GM12801 (cell line): ENCODE data around the gene CPVL.

ENCODE experiments used
- CTCF ChIP-seq: IDR thresholded peaks from one replicate; pipeline ENCODE4 v1.5.1; 2011; ENCODE audit warnings: control low read depth; ENCODE audit not compliant: insufficient read length; ENCODE audit errors: extremely low read depth

Gene CPVL

DNA sequence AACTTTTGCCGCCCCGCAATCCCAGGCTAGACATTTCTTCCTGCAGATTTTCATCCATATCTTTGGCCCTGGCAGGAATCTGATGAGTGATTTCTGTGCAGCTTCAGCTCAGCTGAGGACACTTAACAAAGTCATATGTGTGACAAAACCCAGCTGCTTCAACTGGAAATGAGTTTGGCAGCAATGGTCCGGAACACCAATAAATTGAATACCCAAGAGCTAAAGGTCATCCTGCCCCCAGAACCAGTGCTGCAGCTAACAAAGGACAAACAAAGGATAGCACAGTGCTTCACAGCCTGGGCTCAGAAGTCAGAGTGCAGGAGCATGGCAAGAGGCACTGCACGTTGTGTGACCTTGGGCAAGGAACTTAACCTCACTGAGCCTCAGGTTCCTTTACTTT, 148.2 kb downstream of the CPVL start:
- no peak for TF ChIP-seq CTCF

- TF ChIP-seq CTCF = no peak
Observed at GRCh38 chr7:28996836-28997235, 149.5 kb downstream of the CPVL start.

DNA sequence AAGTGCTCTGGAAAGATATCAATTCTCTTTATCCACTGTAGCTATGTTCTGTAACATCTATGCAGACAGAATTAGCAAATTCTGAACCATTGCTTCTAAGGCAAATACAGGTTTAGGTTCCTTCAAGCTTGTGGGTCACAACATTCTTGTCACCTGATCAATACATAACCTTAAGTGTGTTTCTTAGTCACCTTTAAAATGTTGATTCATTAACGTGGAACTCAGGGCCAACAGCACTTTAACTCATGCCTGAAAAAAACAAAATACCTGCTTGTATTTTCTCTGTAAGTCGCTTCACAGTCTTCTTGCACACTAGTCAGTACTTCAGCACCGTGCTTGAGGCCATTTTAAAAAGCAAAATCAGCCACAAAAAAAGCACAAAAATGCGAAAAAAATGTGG, 153.0 kb downstream of the CPVL start:
- TF ChIP-seq CTCF = no peak

DNA sequence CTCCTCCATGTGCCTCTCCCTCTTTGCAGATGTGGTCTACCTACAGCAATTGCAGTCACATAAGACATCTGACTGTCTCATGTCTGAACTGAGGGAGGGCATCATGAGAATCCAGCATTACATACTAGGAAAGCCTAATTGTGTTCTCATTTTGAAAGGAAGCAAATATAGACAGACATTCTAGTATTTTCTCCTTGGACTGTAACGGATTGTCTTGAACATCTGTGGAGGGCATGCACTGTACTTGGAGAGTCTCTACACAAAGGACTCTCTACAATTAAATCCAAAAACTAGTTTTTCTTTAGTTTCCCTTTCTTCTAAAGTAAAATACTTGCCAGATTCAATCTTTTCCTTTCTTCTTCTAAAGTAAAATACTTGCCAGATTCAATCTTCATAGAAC, 153.5 kb downstream of the CPVL start:
- TF ChIP-seq CTCF = no peak

- TF ChIP-seq CTCF = no peak
Observed at GRCh38 chr7:28990200-28990960, 156.0 kb downstream of the CPVL start.

DNA sequence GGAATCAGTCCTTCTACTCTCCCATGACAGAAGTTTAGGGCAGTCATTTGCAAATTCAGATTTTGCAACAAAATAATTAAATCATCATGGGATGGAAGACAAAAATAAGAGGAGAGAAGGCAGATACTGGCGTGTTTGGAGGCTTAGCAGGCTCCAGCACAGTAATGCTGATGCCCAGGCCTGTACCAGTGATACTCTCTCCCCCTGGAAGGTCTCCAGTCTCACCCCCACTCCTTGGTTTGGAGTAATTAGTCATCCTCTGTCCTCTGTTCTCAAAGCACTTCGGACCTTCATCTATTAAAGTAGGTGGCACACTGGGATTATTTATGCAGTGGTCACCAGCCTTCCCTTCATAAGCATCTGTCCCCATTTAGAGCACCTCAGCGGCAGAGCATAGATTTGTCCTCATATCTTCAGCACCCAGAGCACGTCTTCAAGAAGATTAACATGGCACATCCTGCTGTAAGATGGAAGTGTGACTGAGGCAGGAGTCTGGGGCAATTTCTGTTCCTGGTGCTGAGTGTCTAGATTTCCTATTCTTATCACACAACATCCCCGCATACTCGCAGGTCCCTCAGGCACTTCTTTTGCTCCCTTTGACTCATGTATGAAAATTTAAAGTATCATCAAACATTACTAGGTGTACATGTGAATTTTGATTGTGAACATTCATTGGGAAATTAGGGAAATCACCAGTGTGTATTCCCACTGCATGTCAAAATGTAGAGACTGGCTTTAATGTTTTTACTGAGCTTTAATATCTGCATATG, 156.9 kb downstream of the CPVL start:
- TF ChIP-seq CTCF = no peak

GRCh38 chr7:28988810-28989209, 157.5 kb downstream of the CPVL start:
- no peak for TF ChIP-seq CTCF
